LNCAP (cell line): Measurements from ENCODE around the gene OR8S1.

ENCODE experiments used
- TF ChIP-seq, protein P1 (sequence below): fragments of 450-650 bp; IDR thresholded peaks from 2 replicates; pipeline ENCODE4 v1.5.1; 2017; ENCODE audit warnings: mild to moderate bottlenecking

Gene OR8S1

DNA sequence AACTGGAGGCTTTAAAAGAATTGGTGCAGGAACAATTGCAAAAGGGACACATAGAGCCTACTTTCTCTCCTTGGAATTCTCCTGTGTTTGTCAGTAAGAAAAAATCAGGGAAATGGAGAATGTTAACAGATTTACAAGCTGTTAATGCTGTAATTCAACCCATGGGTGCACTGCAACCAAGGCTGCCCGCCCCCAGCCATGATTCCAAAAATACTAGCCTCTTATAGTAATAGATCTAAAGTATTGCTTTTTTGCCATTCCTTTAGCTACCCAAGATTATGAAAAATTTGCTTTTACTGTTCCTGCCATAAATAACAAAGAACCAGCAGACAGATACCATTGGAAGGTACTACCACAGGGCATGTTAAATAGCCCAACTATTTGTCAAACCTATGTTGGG lies 15.3 kb upstream of the OR8S1 start:
- TF ChIP-seq, protein P1, sequence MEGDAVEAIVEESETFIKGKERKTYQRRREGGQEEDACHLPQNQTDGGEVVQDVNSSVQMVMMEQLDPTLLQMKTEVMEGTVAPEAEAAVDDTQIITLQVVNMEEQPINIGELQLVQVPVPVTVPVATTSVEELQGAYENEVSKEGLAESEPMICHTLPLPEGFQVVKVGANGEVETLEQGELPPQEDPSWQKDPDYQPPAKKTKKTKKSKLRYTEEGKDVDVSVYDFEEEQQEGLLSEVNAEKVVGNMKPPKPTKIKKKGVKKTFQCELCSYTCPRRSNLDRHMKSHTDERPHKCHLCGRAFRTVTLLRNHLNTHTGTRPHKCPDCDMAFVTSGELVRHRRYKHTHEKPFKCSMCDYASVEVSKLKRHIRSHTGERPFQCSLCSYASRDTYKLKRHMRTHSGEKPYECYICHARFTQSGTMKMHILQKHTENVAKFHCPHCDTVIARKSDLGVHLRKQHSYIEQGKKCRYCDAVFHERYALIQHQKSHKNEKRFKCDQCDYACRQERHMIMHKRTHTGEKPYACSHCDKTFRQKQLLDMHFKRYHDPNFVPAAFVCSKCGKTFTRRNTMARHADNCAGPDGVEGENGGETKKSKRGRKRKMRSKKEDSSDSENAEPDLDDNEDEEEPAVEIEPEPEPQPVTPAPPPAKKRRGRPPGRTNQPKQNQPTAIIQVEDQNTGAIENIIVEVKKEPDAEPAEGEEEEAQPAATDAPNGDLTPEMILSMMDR = no peak

DNA sequence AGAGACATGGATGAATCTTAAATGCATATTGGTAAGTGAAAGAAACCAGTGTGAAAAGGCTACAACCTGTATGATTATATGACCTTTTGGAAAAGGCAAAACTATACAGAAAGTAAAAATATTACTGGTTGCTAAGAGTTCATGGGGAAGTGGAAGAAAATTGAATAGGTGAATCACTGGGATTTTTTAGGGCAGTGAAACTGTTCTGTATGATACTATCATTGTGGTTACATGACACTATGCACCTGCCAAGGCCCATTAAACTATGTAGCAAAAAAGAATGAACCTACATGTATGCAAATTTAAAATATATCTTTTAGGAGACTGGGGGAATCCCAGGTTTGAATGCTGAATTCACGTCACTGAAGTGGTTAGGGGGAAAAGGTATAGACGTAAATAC lies 12.6 kb upstream of the OR8S1 start:
- TF ChIP-seq, protein P1 = no peak

DNA sequence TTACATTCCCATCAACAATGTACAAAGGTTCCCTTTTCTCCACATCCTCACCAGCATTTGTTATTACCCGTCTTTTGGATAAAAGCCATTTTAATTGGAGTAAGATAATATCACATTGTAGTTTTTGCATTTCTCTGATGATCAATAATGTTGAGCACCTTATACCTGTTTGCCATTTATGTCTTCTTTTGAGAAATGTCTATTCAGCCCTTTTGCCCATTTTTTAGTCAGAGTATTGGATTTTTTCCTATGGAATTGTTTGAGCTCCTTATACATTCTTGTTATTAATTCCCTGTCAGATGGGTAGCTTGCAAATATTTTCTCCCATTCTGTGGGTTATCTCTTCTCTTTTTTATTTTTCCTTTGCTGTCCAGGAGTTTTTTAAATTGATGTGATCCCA lies 10.7 kb upstream of the OR8S1 start:
- TF ChIP-seq, protein P1 = no peak

DNA sequence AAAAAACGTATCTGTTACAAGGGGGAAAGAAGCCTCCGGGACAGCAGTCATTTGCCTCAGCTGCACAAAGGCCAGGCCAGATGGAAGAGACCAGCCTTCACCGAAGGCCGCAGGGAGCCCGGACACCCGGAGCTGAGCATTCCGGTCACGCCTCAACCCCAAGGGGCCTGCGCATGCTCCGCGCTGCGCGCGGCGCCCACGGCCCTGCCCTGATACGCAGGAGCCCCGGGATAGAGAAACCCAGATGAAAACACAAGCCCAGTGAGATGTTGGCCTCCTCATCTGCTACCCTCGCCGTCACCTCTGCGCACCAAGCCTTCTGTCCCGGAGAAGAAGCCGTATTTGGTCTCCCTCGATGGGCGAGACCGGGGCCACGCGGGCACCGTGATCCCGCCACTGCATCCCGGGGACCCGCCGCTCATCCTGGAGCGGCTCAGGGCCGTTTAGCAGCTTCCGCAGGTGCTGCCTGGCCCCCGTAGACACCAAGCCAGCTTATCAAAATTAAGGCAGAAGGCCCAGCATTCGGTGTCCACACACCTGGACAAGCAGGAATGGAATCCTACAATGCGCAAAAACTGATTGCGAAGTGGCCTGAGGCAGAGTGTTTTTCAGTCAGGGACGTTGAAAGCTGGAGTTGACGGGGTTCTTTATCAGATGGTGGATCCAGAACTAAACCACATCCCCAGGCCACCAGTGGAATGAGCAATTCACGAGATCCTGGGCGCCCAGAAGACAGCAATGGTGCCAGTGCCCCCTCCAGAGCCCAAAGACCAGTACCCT lies 2.6 kb downstream of the OR8S1 start:
- TF ChIP-seq, protein P1 = no peak

DNA sequence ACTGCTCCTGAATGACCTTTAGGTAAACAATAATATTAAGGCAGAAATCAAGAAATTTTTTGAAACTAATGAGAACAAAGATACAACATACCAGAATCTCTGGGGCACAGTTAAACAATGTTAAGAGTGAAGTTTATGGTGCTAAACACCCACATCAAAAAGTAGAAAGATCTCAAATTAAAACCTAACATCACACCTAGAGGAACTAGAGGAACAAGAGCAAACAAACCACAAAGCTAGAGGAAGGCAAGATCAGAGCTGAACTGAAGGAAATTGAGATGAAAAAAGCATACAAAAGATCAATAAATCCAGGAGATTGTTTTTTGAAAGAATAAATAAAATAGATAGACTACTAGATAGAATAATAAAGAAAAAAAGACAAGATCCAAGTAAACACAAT lies 7.2 kb downstream of the OR8S1 start:
- TF ChIP-seq, protein P1 = no peak

DNA sequence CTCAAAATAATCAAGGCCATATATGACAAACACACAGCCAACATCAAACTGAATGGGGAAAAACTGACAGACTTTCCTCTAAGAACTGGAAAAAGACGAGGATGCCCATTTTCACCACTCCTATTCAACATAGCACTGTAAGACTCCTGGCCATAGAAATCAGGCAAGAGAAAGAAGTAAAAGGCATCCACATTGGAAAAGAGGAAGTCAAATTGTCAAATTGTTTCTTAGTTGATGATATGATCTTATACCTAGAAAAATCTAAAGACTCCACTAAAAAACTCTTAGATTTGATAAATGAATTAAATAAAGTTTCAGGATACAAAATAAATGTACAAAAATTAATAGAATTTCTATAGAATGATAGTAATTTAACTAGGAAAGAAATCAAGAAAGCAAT lies 11.2 kb downstream of the OR8S1 start:
- TF ChIP-seq, protein P1 = no peak

DNA sequence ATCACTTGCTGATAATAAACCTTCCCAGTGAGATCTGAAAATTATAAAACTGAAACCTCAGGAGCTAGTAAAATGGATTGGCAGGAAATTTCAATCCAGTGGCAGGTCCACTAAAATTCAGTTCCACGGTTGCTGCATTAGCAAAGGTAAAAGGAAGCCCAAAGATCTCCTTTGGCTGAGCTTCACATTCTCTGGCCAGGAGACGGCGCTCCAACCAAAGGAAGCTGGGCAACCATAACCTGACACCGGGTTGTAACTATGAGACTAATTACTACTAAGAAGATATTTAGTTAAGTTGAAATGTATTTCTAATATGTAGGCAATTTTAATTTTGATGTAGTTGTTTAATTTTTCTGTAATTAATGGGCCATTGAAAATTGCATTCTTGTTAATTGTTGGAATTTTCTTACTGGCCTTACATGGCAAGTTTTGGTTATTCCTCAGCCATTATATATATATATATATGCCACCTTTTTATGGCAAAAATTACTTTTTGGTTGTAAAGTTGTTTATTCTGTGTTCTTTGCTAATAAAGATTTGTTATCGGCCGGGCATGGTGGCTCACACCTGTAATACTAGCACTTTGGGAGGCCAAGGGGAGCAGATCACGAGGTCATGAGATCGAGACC lies 17.0 kb downstream of the OR8S1 start:
- TF ChIP-seq, protein P1 = peak; percentile 89
